Measurements from ENCODE around the gene NAV3. TPM values are rescaled to one million over a fixed set of nuclear protein-coding genes. Genes with fewer than 3 reads are reported as not detected.

Gene NAV3
- polyA plus RNA-seq, 1 donor from 2014 or later = 36.9 TPM

- H3K27ac ChIP-seq (ENCODE audit: low read length) = no peak overlapping the region
These were observed 149.0 kb downstream of the NAV3 start for GRCh38 chr12:77979597-77980250.

GRCh38 chr12:77980782-77981181 lies 150.1 kb downstream of the NAV3 start:
- no peak overlapping the region for H3K4me3 ChIP-seq (ENCODE audit: low read length)
- no peaks in the 10 kb centered on the region for H4K20me1 ChIP-seq (ENCODE audit: insufficient read depth)
- H3K36me3 ChIP-seq (ENCODE audit: insufficient read depth, low read length) = no peaks in the 10 kb centered on the region
- H3K9me3 ChIP-seq (ENCODE audit: low read length) = no peaks in the 10 kb centered on the region
- H3K79me2 ChIP-seq (replicated peaks; ENCODE audit: insufficient read depth, low read length) = no peaks in the 10 kb centered on the region
- H3F3A ChIP-seq (ENCODE audit: insufficient read depth, low read length, poor library complexity, severe bottlenecking) = no peaks in the 10 kb centered on the region
- no peaks in the 10 kb centered on the region for H3K27me3 ChIP-seq (ENCODE audit: insufficient read depth, low read depth, low read length)
- no peak overlapping the region for H3K9ac ChIP-seq (ENCODE audit: low read length)
- no peak overlapping the region for H2AFZ ChIP-seq (ENCODE audit: low read depth, low read length)
- H3K9me2 ChIP-seq (ENCODE audit: insufficient read depth, low read length) = no peaks in the 10 kb centered on the region
- no peak overlapping the region for H3K4me2 ChIP-seq (ENCODE audit: low read length)
- no peak for TF ChIP-seq CTCF (IDR thresholded peaks at IDR 0.05; ENCODE audit: poor library complexity, severe bottlenecking)
- no peak overlapping the region for H3K27ac ChIP-seq (ENCODE audit: low read length)

More at GRCh38 chr12:77979597-77980250, 149.0 kb downstream of the NAV3 start:
- Histone ChIP-seq H3K9me2 (ENCODE audit: insufficient read depth, low read length) (no peaks in the 10 kb centered on the region), H3K9ac (ENCODE audit: low read length) (no peak overlapping the region), H3K9me3 (ENCODE audit: low read length) (no peaks in the 10 kb centered on the region), H2AFZ (ENCODE audit: low read depth, low read length) (no peak overlapping the region), H3K4me3 (ENCODE audit: low read length) (no peak overlapping the region), H3K79me2 (replicated peaks; ENCODE audit: insufficient read depth, low read length) (no peaks in the 10 kb centered on the region), H3K27me3 (ENCODE audit: insufficient read depth, low read depth, low read length) (no peaks in the 10 kb centered on the region), H4K20me1 (ENCODE audit: insufficient read depth) (no peaks in the 10 kb centered on the region), H3K36me3 (ENCODE audit: insufficient read depth, low read length) (no peaks in the 10 kb centered on the region), H3F3A (ENCODE audit: insufficient read depth, low read length, poor library complexity, severe bottlenecking) (no peaks in the 10 kb centered on the region), H3K4me2 (ENCODE audit: low read length) (no peak overlapping the region)
- no peak for TF ChIP-seq REST (IDR thresholded peaks at IDR 0.05; ENCODE audit: borderline replicate concordance)
- TF ChIP-seq MXI1 (conservative IDR thresholded peaks at IDR 0.05; ENCODE audit: poor library complexity, severe bottlenecking) = no peak
- no peak for TF ChIP-seq RAD21 (conservative IDR thresholded peaks at IDR 0.05)
- TF ChIP-seq CTCF (IDR thresholded peaks at IDR 0.05; ENCODE audit: poor library complexity, severe bottlenecking) = no peak
- TF ChIP-seq SMC3 (conservative IDR thresholded peaks at IDR 0.05; ENCODE audit: poor library complexity) = no peak
- no peak for TF ChIP-seq TAF1 (IDR thresholded peaks at IDR 0.05; ENCODE audit: low read depth)
- no peak for TF ChIP-seq EP300 (conservative IDR thresholded peaks at IDR 0.05; ENCODE audit: poor library complexity, severe bottlenecking)
- no peak for TF ChIP-seq EZH2 (IDR thresholded peaks at IDR 0.05; ENCODE audit: borderline replicate concordance, insufficient read depth, low read length, poor library complexity, severe bottlenecking)
- TF ChIP-seq POLR2AphosphoS5 (IDR thresholded peaks at IDR 0.05) = no peak

All from neural cell (in vitro differentiated cells).